Ishikawa (cell line): Measurements from ENCODE around the gene KCNG3.

Source experiments
- CEBPB ChIP-seq: IDR thresholded peaks from 2 replicates; pipeline ENCODE4 v1.6.1; 2012
- CREB1 ChIP-seq: IDR thresholded peaks from 2 replicates; pipeline ENCODE4 v1.6.1; 2012; ENCODE audit warnings: low read depth
- EGR1 ChIP-seq: IDR thresholded peaks from 2 replicates; pipeline ENCODE4 v1.6.1; 2012
- EP300 ChIP-seq: IDR thresholded peaks from 2 replicates; pipeline ENCODE4 v1.6.1; 2012; ENCODE audit warnings: borderline replicate concordance
- FOXM1 ChIP-seq: IDR thresholded peaks from 2 replicates; pipeline ENCODE4 v1.6.1; 2012; ENCODE audit warnings: low read depth, borderline replicate concordance
- NFIC ChIP-seq: IDR thresholded peaks from 2 replicates; pipeline ENCODE4 v1.6.1; 2012
- RAD21 ChIP-seq: IDR thresholded peaks from 2 replicates; pipeline ENCODE4 v1.6.1; 2012; ENCODE audit warnings: low read depth
- TAF1 ChIP-seq: IDR thresholded peaks from 2 replicates; pipeline ENCODE4 v1.6.1; 2012; ENCODE audit warnings: low read depth, mild to moderate bottlenecking
- TCF12 ChIP-seq: IDR thresholded peaks from 2 replicates; pipeline ENCODE4 v1.6.1; 2012; ENCODE audit warnings: low read depth
- TEAD4 ChIP-seq: IDR thresholded peaks from 2 replicates; pipeline ENCODE4 v1.6.1; 2012
- YY1 ChIP-seq: IDR thresholded peaks from 2 replicates; pipeline ENCODE4 v1.6.1; 2012; ENCODE audit warnings: low read depth
- ZBTB7A ChIP-seq: IDR thresholded peaks from 2 replicates; pipeline ENCODE4 v1.6.1; 2012; ENCODE audit warnings: low read depth
- TF ChIP-seq, protein P1 (sequence below): IDR thresholded peaks from 2 replicates; pipeline ENCODE4 v1.6.1; 2012
- TF ChIP-seq, protein P2 (sequence below): IDR thresholded peaks from 2 replicates; pipeline ENCODE4 v1.6.1; 2012
- TF ChIP-seq, protein P3 (sequence below): IDR thresholded peaks from 2 replicates; pipeline ENCODE4 v1.6.1; 2012; ENCODE audit warnings: low read depth, mild to moderate bottlenecking

The KCNG3 gene

DNA sequence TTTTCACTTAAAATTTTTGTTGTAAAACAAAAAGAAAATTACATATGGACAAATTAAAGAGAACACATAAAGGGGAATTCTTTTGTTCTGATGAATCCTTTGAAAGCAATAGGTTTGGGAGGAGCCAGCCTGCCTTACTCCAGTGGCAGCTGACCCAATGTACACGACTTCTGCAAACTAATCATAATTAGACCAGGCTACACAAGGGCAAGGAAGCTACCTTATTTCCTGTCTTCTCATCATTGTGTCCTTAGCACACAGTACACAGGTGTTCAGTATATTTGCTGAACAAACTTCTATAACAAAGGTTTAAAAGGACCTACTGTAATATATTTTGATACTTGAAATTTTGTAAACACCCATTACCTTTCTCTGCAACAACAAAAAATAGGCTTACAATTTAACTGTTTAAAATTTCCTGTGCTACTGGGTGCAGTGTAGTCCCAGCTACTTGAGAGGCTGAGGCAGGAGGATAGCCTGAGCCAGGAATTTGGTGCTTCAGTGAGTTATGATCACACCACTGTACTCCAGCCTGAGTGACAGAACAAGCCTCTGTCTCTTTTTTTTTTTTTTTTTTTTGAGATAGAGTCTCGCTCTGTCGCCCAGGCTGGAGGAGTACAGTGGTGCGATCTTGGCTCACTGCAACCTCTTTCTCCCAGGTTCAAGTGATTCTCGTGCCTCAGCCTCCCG is 18.9 kb downstream of the KCNG3 start:
- TF ChIP-seq RAD21, result no peak

DNA sequence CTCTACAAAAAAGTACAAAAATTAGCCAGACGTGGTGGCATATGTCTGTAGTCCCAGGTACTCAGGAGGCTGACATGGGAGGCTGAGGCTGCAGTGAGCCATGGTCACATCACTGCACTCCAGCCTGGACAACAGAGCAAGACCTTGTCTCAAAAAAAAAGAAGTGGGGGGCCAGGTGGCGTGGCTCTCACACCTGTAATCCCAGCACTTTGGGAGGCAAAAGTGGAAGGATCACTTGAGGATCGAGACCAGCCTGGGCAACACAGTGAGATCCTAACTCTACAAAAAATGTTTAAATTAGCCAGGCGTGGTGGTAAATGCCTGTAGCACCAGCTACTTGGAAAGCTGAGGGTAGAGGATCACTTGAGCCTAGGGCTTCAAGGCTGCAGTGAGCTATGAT is 23.1 kb downstream of the KCNG3 start:
- no peak for TF ChIP-seq TCF12
- TF ChIP-seq CREB1, result no peak
- TF ChIP-seq TEAD4, result no peak
- TF ChIP-seq RAD21, result no peak
- no peak for TF ChIP-seq EGR1
- TF ChIP-seq EP300, result no peak
- no peak for TF ChIP-seq ZBTB7A

DNA sequence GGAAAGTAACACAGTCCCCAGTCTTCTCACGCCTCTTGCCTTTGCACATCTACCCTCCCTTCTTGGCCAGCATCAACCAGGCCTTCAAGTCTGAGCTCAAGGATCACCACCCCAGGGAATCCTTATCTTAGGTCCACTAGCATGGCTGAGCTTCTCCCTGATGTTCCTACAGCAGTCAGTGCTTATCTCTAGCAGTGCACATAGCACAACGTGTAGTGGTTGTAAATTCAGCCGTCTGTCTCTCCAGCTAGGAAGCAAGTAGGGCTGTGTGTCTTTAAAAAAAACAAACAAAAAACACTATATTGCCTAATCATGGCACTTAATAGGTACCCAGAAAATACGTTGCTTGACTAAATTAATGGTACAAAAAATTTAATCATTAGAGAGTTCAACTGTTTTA is 29.2 kb downstream of the KCNG3 start:
- no peak for TF ChIP-seq ZBTB7A
- TF ChIP-seq EGR1, result no peak
- TF ChIP-seq YY1, result no peak
- no peak for TF ChIP-seq FOXM1
- TF ChIP-seq EP300, result no peak
- TF ChIP-seq CEBPB, result no peak

DNA sequence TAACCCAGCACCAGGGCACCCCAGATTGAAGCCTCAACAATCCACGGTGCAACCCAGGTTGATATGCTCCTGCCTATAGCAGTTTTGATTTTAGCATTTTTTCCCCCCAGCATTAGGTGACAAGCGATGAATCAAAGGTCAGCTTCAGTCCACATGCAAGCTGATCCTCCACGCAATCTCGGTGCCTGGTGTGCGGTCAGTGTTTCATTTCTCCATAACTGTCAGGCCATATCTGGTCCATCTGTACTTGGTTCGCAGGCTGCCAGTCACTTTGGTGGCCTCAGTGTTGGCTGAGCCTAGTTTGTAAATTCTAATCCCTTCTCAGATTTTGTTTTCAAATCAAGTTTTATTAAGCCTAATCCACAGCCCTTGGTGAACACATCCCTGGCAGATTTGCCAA is 30.2 kb downstream of the KCNG3 start:
- TF ChIP-seq, protein P1, sequence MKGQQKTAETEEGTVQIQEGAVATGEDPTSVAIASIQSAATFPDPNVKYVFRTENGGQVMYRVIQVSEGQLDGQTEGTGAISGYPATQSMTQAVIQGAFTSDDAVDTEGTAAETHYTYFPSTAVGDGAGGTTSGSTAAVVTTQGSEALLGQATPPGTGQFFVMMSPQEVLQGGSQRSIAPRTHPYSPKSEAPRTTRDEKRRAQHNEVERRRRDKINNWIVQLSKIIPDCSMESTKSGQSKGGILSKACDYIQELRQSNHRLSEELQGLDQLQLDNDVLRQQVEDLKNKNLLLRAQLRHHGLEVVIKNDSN, result no peak
- TF ChIP-seq TCF12 (no peak), EGR1 (no peak), YY1 (no peak), EP300 (no peak), FOXM1 (no peak), CEBPB (no peak), TAF1 (no peak), TEAD4 (no peak), CREB1 (no peak), ZBTB7A (no peak), RAD21 (no peak), NFIC (no peak)
- TF ChIP-seq, protein P2, sequence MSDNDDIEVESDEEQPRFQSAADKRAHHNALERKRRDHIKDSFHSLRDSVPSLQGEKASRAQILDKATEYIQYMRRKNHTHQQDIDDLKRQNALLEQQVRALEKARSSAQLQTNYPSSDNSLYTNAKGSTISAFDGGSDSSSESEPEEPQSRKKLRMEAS, result no peak
- TF ChIP-seq, protein P3, sequence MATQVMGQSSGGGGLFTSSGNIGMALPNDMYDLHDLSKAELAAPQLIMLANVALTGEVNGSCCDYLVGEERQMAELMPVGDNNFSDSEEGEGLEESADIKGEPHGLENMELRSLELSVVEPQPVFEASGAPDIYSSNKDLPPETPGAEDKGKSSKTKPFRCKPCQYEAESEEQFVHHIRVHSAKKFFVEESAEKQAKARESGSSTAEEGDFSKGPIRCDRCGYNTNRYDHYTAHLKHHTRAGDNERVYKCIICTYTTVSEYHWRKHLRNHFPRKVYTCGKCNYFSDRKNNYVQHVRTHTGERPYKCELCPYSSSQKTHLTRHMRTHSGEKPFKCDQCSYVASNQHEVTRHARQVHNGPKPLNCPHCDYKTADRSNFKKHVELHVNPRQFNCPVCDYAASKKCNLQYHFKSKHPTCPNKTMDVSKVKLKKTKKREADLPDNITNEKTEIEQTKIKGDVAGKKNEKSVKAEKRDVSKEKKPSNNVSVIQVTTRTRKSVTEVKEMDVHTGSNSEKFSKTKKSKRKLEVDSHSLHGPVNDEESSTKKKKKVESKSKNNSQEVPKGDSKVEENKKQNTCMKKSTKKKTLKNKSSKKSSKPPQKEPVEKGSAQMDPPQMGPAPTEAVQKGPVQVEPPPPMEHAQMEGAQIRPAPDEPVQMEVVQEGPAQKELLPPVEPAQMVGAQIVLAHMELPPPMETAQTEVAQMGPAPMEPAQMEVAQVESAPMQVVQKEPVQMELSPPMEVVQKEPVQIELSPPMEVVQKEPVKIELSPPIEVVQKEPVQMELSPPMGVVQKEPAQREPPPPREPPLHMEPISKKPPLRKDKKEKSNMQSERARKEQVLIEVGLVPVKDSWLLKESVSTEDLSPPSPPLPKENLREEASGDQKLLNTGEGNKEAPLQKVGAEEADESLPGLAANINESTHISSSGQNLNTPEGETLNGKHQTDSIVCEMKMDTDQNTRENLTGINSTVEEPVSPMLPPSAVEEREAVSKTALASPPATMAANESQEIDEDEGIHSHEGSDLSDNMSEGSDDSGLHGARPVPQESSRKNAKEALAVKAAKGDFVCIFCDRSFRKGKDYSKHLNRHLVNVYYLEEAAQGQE, result no peak

DNA sequence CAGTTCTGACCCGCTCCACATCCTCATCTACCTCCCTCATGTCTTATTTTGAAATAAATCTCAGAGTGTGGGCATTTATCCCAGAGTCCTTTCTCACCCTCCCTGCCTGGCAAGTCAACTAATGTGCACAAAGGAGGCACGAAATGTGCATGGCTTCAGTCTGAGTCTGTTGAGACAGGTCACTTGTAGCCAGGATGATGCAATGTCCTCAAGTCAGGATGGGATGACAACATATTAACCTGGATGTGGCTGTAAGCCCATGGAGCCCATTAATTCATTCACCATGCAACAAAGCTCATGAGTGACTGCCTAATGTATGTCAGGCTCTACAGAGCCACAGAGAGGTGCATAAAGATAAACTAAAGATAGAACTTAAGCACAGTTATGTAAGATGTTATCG is 34.5 kb downstream of the KCNG3 start:
- TF ChIP-seq ZBTB7A, result no peak

DNA sequence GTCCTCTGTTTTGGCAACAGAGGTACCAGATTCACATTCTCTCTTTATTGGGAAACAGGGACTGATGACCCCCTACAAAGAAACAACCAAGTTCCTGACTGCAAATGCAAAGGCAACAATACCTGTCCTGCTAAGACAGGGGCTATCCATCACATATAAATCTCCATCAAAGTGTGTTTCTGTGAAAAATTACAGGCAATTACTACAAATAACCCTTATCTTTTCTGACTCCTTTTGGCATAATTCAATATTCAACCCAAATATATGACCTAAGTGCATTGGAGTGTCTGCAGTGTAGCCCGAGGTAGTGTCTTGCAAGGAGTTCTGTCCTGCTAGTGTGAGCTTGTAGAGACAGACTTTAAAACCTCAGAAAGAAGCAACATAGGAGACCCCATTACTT is 35.4 kb downstream of the KCNG3 start:
- TF ChIP-seq TEAD4, result no peak
- TF ChIP-seq, protein P1, result no peak
- TF ChIP-seq EGR1, result no peak
- TF ChIP-seq CEBPB, result no peak
- TF ChIP-seq YY1, result no peak
- TF ChIP-seq CREB1, result no peak
- TF ChIP-seq EP300, result no peak
- no peak for TF ChIP-seq TAF1

DNA sequence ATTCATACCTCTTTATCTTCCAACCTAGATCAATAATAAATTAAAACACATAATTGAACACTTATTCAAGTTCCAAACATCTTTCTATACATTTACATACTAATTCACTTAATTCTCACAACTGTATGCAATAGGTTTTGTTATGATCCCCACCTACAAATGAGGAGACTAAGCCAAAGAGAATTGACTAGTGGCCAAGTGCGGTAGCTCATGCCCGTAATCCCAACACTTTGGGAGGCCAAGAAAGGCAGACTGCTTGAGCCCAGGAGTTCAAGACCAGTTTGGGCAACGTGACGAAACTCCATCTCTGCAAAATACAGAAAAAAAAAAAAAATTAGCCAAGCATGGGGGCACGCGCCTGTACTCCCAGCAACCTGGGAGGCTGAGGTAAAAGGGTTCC is 36.8 kb downstream of the KCNG3 start:
- TF ChIP-seq TAF1 (no peak), EP300 (no peak), EGR1 (no peak), YY1 (no peak), TCF12 (no peak), CREB1 (no peak), TEAD4 (no peak), NFIC (no peak), RAD21 (no peak), CEBPB (no peak), ZBTB7A (no peak), FOXM1 (no peak)
- TF ChIP-seq, protein P1, result no peak
- TF ChIP-seq, protein P3, result no peak
- TF ChIP-seq, protein P2, result no peak
